HG02970 (cell line): ENCODE measurements around the gene HBG2.

Source experiments
- ATAC-seq: cut with Tn5 transposase; IDR thresholded peaks from one replicate; pipeline ENCODE4 v1.9.1; 2021; ENCODE audit warnings: mild to moderate bottlenecking, moderate library complexity, moderate number of reproducible peaks; ENCODE audit not compliant: unreplicated experiment, low FRiP score

HBG2 gene

GRCh38 chr11:5232821-5233220 lies 21.8 kb downstream of the HBG2 start:
- ATAC-seq: no peak

GRCh38 chr11:5232176-5232575 lies 22.4 kb downstream of the HBG2 start:
- no peak for ATAC-seq

- no peak for ATAC-seq
Measured at GRCh38 chr11:5231111-5231510, 23.5 kb downstream of the HBG2 start.

- no peak for ATAC-seq
Measured at GRCh38 chr11:5230266-5230665, 24.3 kb downstream of the HBG2 start.

- ATAC-seq: no peak
Measured at GRCh38 chr11:5229796-5230195, 24.8 kb downstream of the HBG2 start.

- ATAC-seq: no peak
Measured at GRCh38 chr11:5229356-5229755, 25.2 kb downstream of the HBG2 start.

GRCh38 chr11:5228124-5228523 lies 26.5 kb downstream of the HBG2 start:
- ATAC-seq: no peak

GRCh38 chr11:5227681-5228080 lies 26.9 kb downstream of the HBG2 start:
- no peak for ATAC-seq

- no peak for ATAC-seq
Measured at GRCh38 chr11:5226732-5227310, 27.8 kb downstream of the HBG2 start, which contains the start of gene HBB. TSS of gene HBB (minus strand) at chr11:5227071. CDS start at chr11:5227021, 50 bp downstream.

- ATAC-seq: no peak
Measured at GRCh38 chr11:5225480-5225871, 29.1 kb downstream of the HBG2 start.

GRCh38 chr11:5224538-5225479 lies 29.8 kb downstream of the HBG2 start:
- ATAC-seq: no peak

GRCh38 chr11:5223686-5224085 lies 30.9 kb downstream of the HBG2 start:
- ATAC-seq: no peak

- no peak for ATAC-seq
Measured at GRCh38 chr11:5223146-5223545, 31.4 kb downstream of the HBG2 start.

- ATAC-seq: no peak
Measured at GRCh38 chr11:5210376-5210885, 44.1 kb downstream of the HBG2 start.

- ATAC-seq: no peak
Measured at GRCh38 chr11:5204787-5205186, 49.8 kb downstream of the HBG2 start.

GRCh38 chr11:5203366-5203765 lies 51.2 kb downstream of the HBG2 start:
- ATAC-seq: no peak
